HL-60 (cell line): ENCODE measurements around the gene NDE1.

Experiments
- DNase-seq, 2 experiments: peaks; one replicate each; pipeline ENCODE4 v3.0.0-alpha.2; 2010 to 2020; ENCODE audit warnings: low read depth in 1 of 2, low spot score in 1 of 2
- H3K27ac ChIP-seq: fragments of 250-450 bp; sonication (Bioruptor Pico); replicated peaks from 2 replicates; pipeline ENCODE4 v1.5.1; 2020; ENCODE audit warnings: mild to moderate bottlenecking, moderate library complexity
- H3K27me3 ChIP-seq: fragments of 250-450 bp; sonication (Bioruptor Pico); 2 replicates; pipeline ENCODE4 v1.5.1; 2021; ENCODE audit warnings: mild to moderate bottlenecking, moderate library complexity; ENCODE audit not compliant: insufficient read depth, poor library complexity, severe bottlenecking
- H3K4me3 ChIP-seq: replicated peaks from 2 replicates; pipeline ENCODE4 v1.5.1; 2011; ENCODE audit warnings: mild to moderate bottlenecking, control low read depth, low read length; ENCODE audit not compliant: insufficient read depth
- CTCF ChIP-seq: IDR thresholded peaks from one replicate; pipeline ENCODE4 v1.5.1; 2011; ENCODE audit warnings: low read length, control low read depth, inconsistent platforms; ENCODE audit not compliant: insufficient read depth
- GABPA ChIP-seq: IDR thresholded peaks from 2 replicates; pipeline ENCODE4 v1.6.1; 2012; ENCODE audit warnings: low read depth
- POLR2AphosphoS5 ChIP-seq: IDR thresholded peaks from 2 replicates; pipeline ENCODE4 v1.6.1; 2012; ENCODE audit warnings: low read depth
- SPI1 ChIP-seq: IDR thresholded peaks from 2 replicates; pipeline ENCODE4 v1.6.1; 2012; ENCODE audit warnings: low read depth, mild to moderate bottlenecking, borderline replicate concordance
- TF ChIP-seq, protein P1 (sequence below): IDR thresholded peaks from 2 replicates; pipeline ENCODE4 v1.6.1; 2012; ENCODE audit warnings: low read depth; ENCODE audit not compliant: insufficient replicate concordance

The NDE1 gene

GRCh38 chr16:15760129-15760528 lies 110.1 kb downstream of the NDE1 start:
- TF ChIP-seq SPI1 (no peak), CTCF (no peak), GABPA (no peak), POLR2AphosphoS5 (no peak)
- TF ChIP-seq, protein P1, sequence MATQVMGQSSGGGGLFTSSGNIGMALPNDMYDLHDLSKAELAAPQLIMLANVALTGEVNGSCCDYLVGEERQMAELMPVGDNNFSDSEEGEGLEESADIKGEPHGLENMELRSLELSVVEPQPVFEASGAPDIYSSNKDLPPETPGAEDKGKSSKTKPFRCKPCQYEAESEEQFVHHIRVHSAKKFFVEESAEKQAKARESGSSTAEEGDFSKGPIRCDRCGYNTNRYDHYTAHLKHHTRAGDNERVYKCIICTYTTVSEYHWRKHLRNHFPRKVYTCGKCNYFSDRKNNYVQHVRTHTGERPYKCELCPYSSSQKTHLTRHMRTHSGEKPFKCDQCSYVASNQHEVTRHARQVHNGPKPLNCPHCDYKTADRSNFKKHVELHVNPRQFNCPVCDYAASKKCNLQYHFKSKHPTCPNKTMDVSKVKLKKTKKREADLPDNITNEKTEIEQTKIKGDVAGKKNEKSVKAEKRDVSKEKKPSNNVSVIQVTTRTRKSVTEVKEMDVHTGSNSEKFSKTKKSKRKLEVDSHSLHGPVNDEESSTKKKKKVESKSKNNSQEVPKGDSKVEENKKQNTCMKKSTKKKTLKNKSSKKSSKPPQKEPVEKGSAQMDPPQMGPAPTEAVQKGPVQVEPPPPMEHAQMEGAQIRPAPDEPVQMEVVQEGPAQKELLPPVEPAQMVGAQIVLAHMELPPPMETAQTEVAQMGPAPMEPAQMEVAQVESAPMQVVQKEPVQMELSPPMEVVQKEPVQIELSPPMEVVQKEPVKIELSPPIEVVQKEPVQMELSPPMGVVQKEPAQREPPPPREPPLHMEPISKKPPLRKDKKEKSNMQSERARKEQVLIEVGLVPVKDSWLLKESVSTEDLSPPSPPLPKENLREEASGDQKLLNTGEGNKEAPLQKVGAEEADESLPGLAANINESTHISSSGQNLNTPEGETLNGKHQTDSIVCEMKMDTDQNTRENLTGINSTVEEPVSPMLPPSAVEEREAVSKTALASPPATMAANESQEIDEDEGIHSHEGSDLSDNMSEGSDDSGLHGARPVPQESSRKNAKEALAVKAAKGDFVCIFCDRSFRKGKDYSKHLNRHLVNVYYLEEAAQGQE: no peak
- H3K4me3 ChIP-seq: no peak overlapping the region

GRCh38 chr16:15764112-15764511 lies 114.1 kb downstream of the NDE1 start:
- DNase-seq: no peak
- Histone ChIP-seq H3K4me3 (no peak overlapping the region), H3K27ac (no peak overlapping the region), H3K27me3 (no peaks in the 10 kb centered on the region)
- TF ChIP-seq CTCF: no peak
- TF ChIP-seq, protein P1: no peak
- TF ChIP-seq GABPA: no peak

More at GRCh38 chr16:15760129-15760528, 110.1 kb downstream of the NDE1 start:
- Histone ChIP-seq H3K27ac (no peak overlapping the region), H3K27me3 (no peaks in the 10 kb centered on the region)
- no peak for DNase-seq

DNA sequence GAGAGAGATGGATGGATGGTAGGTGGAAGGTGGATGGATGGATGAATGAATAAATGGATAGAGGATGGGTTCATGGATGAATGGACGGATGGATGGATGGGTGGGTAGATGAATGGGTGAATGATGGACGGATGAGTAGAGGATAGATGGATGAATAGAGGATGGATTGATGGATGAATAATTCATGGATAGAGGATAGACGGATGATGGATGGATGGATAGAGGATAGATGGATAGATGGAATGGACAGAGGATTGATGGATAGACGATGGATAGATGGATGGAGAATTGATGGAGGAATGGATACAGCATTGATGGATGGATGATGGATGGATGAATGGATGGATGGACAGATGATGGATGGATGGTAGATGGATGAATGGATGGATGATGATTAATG lies 115.1 kb downstream of the NDE1 start:
- H3K27ac ChIP-seq: no peak overlapping the region
- H3K4me3 ChIP-seq: no peak overlapping the region

More for the DNA sequence above, 115.1 kb downstream of the NDE1 start:
- DNase-seq: no peak
- H3K27me3 ChIP-seq: no peaks in the 10 kb centered on the region
- TF ChIP-seq CTCF (no peak), SPI1 (no peak), POLR2AphosphoS5 (no peak), GABPA (no peak)
- TF ChIP-seq, protein P1: no peak
